Psoas muscle (tissue), 8 donors: ENCODE measurements around the gene ADAMTSL1. TPM values are rescaled to one million over a fixed set of nuclear protein-coding genes. Genes with fewer than 3 reads are reported as not detected.

Experiments used
- ATAC-seq, 4 donors: fragments of 200-7000 bp; cut with Tn5 transposase; one replicate each; pipeline ENCODE4 v1.9.1; 2020; ENCODE audit warnings: moderate library complexity in 3 of 4, mild to moderate bottlenecking in 2 of 4
- DNase-seq, 2 donors: peaks; one replicate each; pipeline ENCODE4 v3.0.0-alpha.2; 2020
- H3K27ac ChIP-seq: fragments of 200-600 bp; one replicate; pipeline ENCODE4 v1.8.0; 2022
- H3K27me3 ChIP-seq, 3 donors: fragments of 200-600 bp in 1 of 3; one replicate each; pipeline versions ENCODE4 v1.6.1 to v1.8.0; 2013 to 2022; ENCODE audit warnings: low read length in 2 of 3, mild to moderate bottlenecking in 2 of 3, moderate library complexity in 1 of 3; ENCODE audit not compliant: insufficient read depth in 3 of 3
- H3K36me3 ChIP-seq, 2 donors: fragments of 200-600 bp in 1 of 2; one replicate each; pipeline versions ENCODE4 v1.6.1 to v1.8.0; 2013 to 2022; ENCODE audit warnings: low read depth in 1 of 2, mild to moderate bottlenecking in 1 of 2, moderate library complexity in 1 of 2; ENCODE audit not compliant: insufficient read depth in 1 of 2
- H3K4me1 ChIP-seq: fragments of 200-600 bp; one replicate; pipeline ENCODE4 v1.8.0; 2022
- H3K4me3 ChIP-seq: fragments of 200-600 bp; one replicate; pipeline ENCODE4 v1.8.0; 2022; ENCODE audit warnings: mild to moderate bottlenecking
- H3K9me3 ChIP-seq: fragments of 200-600 bp; one replicate; pipeline ENCODE4 v1.8.0; 2022
- CTCF ChIP-seq: fragments of 200-600 bp; IDR thresholded peaks from one replicate; pipeline ENCODE4 v1.8.0; 2022; ENCODE audit warnings: antibody characterized with exemption
- WGBS, 3 donors: extraction: QIAGEN DNeasy Blood & Tissue Kit; methylation state at CpG; one replicate each; pipeline versions ENCODE4 v1.1.6 to v1.1.7; 2013; 5-methylcytosine and 5-hydroxymethylcytosine counted together
- intact Hi-C, 2 donors: fragments of 100-400 bp; cut with DNase I; formaldehyde crosslinking; loops; one replicate each; pipeline versions ENCODE4 v1.11.0 to v1.14.2; 2022
- polyA plus RNA-seq, 3 donors: library from polyadenylated mRNA; stranded (reverse); fragments of 200-250 nt; gene quantifications; one replicate each; pipeline ENCODE4 v1.2.3, GENCODE V29; 2013
- total RNA-seq, 4 donors: library from RNA; stranded (reverse); fragmentation: NEBNext Ultra II Directional in 2 of 4; extraction: Animal tissue kit (Norgen Biotek cat#: 25700) in 2 of 4; gene quantifications; one replicate each; pipeline versions ENCODE4 v1.2.1 to v1.2.4, GENCODE V29; 2021 to 2023
- donor health status: healthy with polysubstance abuse.
- donor health status: DM: no; HTN: no; CAD: no; lungs with moderate emphysema.
- donor health status: Bipolar disorder and iron deficiency.
- donor health status: healthy.
- donor health status: DM: yes; HTN: yes; CAD: no.
- donor health status: DM: no; HTN: no; CAD: no.
- donor health status: DM: no; HTN: no; CAD: no.
- donor health status: DM: yes; HTN: yes; CAD: no.

The ADAMTSL1 gene
- total and polyA plus RNA-seq, 7 donors: 0.08 to 0.57 (median 0.28) TPM

GRCh38 chr9:18639911-18640310 lies 166.0 kb downstream of the ADAMTSL1 start:
- no peak for ATAC-seq
- intact Hi-C loops: no loop called here
- no peaks in the 10 kb centered on the region for H3K4me1 ChIP-seq
- H3K4me3 ChIP-seq: no peak overlapping the region
- no peak for TF ChIP-seq CTCF
- H3K27me3 ChIP-seq: no peaks in the 10 kb centered on the region
- WGBS, 3 donors: 68 to 74% (median 74%) methylated on average over 4 of the region's 4 CpGs
- no peak for DNase-seq
- no peak overlapping the region for H3K27ac ChIP-seq
- H3K9me3 ChIP-seq: no peaks in the 10 kb centered on the region
- no peaks in the 10 kb centered on the region for H3K36me3 ChIP-seq

GRCh38 chr9:18658804-18659705 lies 185.1 kb downstream of the ADAMTSL1 start:
- no peak for TF ChIP-seq CTCF
- 43 to 68% (median 45%) methylated on average over 5 of the region's 5 CpGs for WGBS, 3 donors
- intact Hi-C loops: no loop called here
- H3K4me1 ChIP-seq: no peaks in the 10 kb centered on the region
- H3K9me3 ChIP-seq: no peaks in the 10 kb centered on the region
- H3K4me3 ChIP-seq: no peak overlapping the region
- no peaks in the 10 kb centered on the region for H3K36me3 ChIP-seq
- H3K27me3 ChIP-seq: no peaks in the 10 kb centered on the region
- no peak overlapping the region for H3K27ac ChIP-seq
- ATAC-seq (no peak), DNase-seq (no peak)

- DNase-seq: no peak
- Histone ChIP-seq H3K9me3 (no peaks in the 10 kb centered on the region), H3K36me3 (no peaks in the 10 kb centered on the region), H3K4me3 (no peak overlapping the region), H3K27me3 (no peaks in the 10 kb centered on the region), H3K27ac (no peak overlapping the region), H3K4me1 (no peaks in the 10 kb centered on the region)
- 77 to 91% (median 84%) methylated on average over 1 of the region's 1 CpG for WGBS, 3 donors
- intact Hi-C loops: no loop called here
- no peak for TF ChIP-seq CTCF
- no peak for ATAC-seq
Observed at GRCh38 chr9:18660001-18660400, 186.0 kb downstream of the ADAMTSL1 start.

- H3K4me3 ChIP-seq: no peak overlapping the region
- ATAC-seq: no peak
- 85 to 89% (median 86%) methylated on average over 3 of the region's 3 CpGs for WGBS, 3 donors
- no peak for TF ChIP-seq CTCF
- H3K27me3 ChIP-seq: no peaks in the 10 kb centered on the region
- intact Hi-C loops: no loop called here
- H3K27ac ChIP-seq: no peak overlapping the region
- H3K36me3 ChIP-seq: no peaks in the 10 kb centered on the region
- no peak for DNase-seq
- H3K4me1 ChIP-seq: no peaks in the 10 kb centered on the region
- H3K9me3 ChIP-seq: no peaks in the 10 kb centered on the region
Observed at GRCh38 chr9:18662320-18662719, 188.4 kb downstream of the ADAMTSL1 start.
